Endodermal cell (in vitro differentiated cells): ENCODE results near the gene PPEF1. TPM values are rescaled to one million over a fixed set of nuclear protein-coding genes. Genes with fewer than 3 reads are reported as not detected.

Source experiments
- DNase-seq: peaks from one replicate; pipeline ENCODE4 v3.0.0-alpha.2; 2017
- H3K27ac ChIP-seq: 2 replicates; pipeline ENCODE4 v1.5.1; 2013; ENCODE audit warnings: mild to moderate bottlenecking, low read depth, low read length, moderate library complexity
- H3K27me3 ChIP-seq: 2 replicates; pipeline ENCODE4 v1.6.1; 2013; ENCODE audit warnings: mild to moderate bottlenecking, low read length, moderate library complexity; ENCODE audit not compliant: insufficient read depth, control insufficient read depth, poor library complexity, severe bottlenecking
- H3K36me3 ChIP-seq: 2 replicates; pipeline ENCODE4 v1.7.0; 2013; ENCODE audit warnings: mild to moderate bottlenecking, low read length, moderate library complexity; ENCODE audit not compliant: control insufficient read depth, insufficient read depth
- H3K4me1 ChIP-seq: one replicate; pipeline ENCODE4 v1.7.0; 2013; ENCODE audit warnings: low read length; ENCODE audit not compliant: control insufficient read depth, insufficient read depth
- H3K4me3 ChIP-seq: 2 replicates; pipeline ENCODE4 v1.5.1; 2013; ENCODE audit warnings: mild to moderate bottlenecking, low read length, moderate library complexity
- H3K9ac ChIP-seq: 2 replicates; pipeline ENCODE4 v1.6.1; 2013; ENCODE audit warnings: mild to moderate bottlenecking, low read length, moderate library complexity; ENCODE audit not compliant: poor library complexity, severe bottlenecking; ENCODE audit errors: extremely low read depth
- H3K9me3 ChIP-seq: 2 replicates; pipeline ENCODE4 v1.6.1; 2013; ENCODE audit warnings: mild to moderate bottlenecking, low read length, moderate library complexity; ENCODE audit not compliant: control insufficient read depth
- H3K27ac Mint-ChIP-seq: 2 replicates; pipeline ENCODE4 v1.8.0; 2020; ENCODE audit warnings: mixed read lengths
- H3K27me3 Mint-ChIP-seq: 2 replicates; pipeline ENCODE4 v1.8.0; 2021; ENCODE audit warnings: mild to moderate bottlenecking, mixed read lengths; ENCODE audit not compliant: insufficient read depth
- H3K36me3 Mint-ChIP-seq: 2 replicates; pipeline ENCODE4 v1.8.0; 2020; ENCODE audit warnings: low read depth, mixed read lengths
- H3K4me1 Mint-ChIP-seq: 2 replicates; pipeline ENCODE4 v1.8.0; 2020; ENCODE audit warnings: mixed read lengths
- H3K4me3 Mint-ChIP-seq: 2 replicates; pipeline ENCODE4 v1.8.0; 2020; ENCODE audit warnings: mild to moderate bottlenecking, moderate library complexity, mixed read lengths
- H3K9me3 Mint-ChIP-seq: 2 replicates; pipeline ENCODE4 v1.8.0; 2020; ENCODE audit warnings: mild to moderate bottlenecking, mixed read lengths
- WGBS, 2 experiments: methylation state at CpG; one replicate each; pipeline versions ENCODE4 v1.1.5 to v1.1.7; 2013; ENCODE audit warnings: missing lambda C conversion rate in 2 of 2, mixed read lengths in 1 of 2; ENCODE audit not compliant: insufficient coverage in 1 of 2, insufficient read length in 1 of 2; 5-methylcytosine and 5-hydroxymethylcytosine counted together
- total RNA-seq, 2 donors: library from RNA; stranded (reverse); fragmentation: NEBNext Ultra II Directional in 1 of 2; extraction: Animal tissue kit (Norgen Biotek cat#: 25700) in 1 of 2; gene quantifications; 2 replicates in 1 of 2; 3 replicates in 1 of 2; pipeline ENCODE4 v1.2.1, GENCODE V29; 2021
- TF ChIP-seq, protein P1 (sequence below): fragments of 200-600 bp; sonication (generic); conservative IDR thresholded peaks from 2 replicates; pipeline ENCODE4 v1.5.0; 2021; ENCODE audit warnings: antibody characterized with exemption, mild to moderate bottlenecking

The PPEF1 gene
- total RNA-seq, 2 donors from 2014 or later = 0.81 to 4.4 TPM

DNA sequence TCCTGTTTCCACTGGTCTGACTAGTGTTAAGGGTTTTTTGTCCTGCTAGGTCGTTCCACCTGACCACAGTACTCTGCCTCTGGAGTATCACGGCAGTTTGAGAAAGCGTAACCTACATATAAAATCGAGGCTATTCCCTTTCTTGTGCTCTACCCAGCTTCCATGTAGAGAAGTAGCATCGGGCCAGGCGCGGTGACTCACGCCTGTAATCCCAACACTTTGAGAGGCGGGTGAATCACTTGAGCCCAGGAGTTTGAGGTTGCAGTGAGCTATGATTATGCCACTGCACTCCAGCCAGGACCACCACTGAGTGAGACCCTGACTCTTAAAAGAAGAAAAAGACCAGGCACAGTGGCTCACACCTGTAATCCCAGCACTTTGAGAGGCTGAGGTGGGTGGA is 7.5 kb downstream of the PPEF1 start:
- Mint-ChIP-seq H3K27ac (no peak overlapping the region), H3K4me3 (no peak overlapping the region), H3K9me3 (peaks cover 45% of the 10 kb centered on the region), H3K4me1 (no peaks in the 10 kb centered on the region), H3K27me3 (no peaks in the 10 kb centered on the region), H3K36me3 (no peaks in the 10 kb centered on the region)
- DNase-seq = no peak
- TF ChIP-seq, protein P1, sequence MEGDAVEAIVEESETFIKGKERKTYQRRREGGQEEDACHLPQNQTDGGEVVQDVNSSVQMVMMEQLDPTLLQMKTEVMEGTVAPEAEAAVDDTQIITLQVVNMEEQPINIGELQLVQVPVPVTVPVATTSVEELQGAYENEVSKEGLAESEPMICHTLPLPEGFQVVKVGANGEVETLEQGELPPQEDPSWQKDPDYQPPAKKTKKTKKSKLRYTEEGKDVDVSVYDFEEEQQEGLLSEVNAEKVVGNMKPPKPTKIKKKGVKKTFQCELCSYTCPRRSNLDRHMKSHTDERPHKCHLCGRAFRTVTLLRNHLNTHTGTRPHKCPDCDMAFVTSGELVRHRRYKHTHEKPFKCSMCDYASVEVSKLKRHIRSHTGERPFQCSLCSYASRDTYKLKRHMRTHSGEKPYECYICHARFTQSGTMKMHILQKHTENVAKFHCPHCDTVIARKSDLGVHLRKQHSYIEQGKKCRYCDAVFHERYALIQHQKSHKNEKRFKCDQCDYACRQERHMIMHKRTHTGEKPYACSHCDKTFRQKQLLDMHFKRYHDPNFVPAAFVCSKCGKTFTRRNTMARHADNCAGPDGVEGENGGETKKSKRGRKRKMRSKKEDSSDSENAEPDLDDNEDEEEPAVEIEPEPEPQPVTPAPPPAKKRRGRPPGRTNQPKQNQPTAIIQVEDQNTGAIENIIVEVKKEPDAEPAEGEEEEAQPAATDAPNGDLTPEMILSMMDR = no peak
- WGBS, 2 experiments = 83 to 94% methylated on average over 2 to 9 of the region's 9 CpGs
- H3K36me3 ChIP-seq = no peaks in the 10 kb centered on the region
- no peaks in the 10 kb centered on the region for H3K4me1 ChIP-seq
- no peaks in the 10 kb centered on the region for H3K27me3 ChIP-seq
- H3K9ac ChIP-seq = no peak overlapping the region
- no peaks in the 10 kb centered on the region for H3K9me3 ChIP-seq
- no peak overlapping the region for H3K4me3 ChIP-seq
- no peak overlapping the region for H3K27ac ChIP-seq

DNA sequence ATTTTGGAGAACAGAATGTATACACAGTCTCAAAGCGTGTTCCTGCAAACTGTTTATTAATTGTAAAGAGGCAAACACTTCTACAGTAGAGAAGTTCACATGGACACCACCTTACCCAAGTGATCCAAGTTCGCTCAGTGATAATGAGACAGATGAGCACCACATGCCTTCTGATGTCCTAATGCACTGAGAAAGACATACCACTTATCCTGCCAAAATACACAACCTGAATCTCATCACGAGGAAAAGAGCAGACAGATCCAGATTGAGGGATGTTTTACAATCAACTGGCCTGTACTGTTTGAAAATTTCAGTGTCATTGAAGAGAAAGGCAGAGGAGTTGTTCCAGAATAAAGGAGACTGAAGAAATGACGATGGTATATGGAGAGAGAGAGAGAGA is 12.4 kb downstream of the PPEF1 start:
- DNase-seq = no peak
- TF ChIP-seq, protein P1 = no peak
- no peaks in the 10 kb centered on the region for H3K36me3 ChIP-seq
- H3K4me3 ChIP-seq = no peak overlapping the region
- WGBS, 2 experiments = 100% methylated on average over 1 to 3 of the region's 4 CpGs
- Mint-ChIP-seq H3K27ac (no peak overlapping the region), H3K27me3 (no peaks in the 10 kb centered on the region), H3K4me1 (peaks cover 6% of the 10 kb centered on the region), H3K9me3 (peaks cover 50% of the 10 kb centered on the region), H3K36me3 (no peaks in the 10 kb centered on the region), H3K4me3 (no peak overlapping the region)
- H3K4me1 ChIP-seq = no peaks in the 10 kb centered on the region
- H3K9me3 ChIP-seq = no peaks in the 10 kb centered on the region
- no peaks in the 10 kb centered on the region for H3K27me3 ChIP-seq
- H3K9ac ChIP-seq = no peak overlapping the region
- H3K27ac ChIP-seq = no peak overlapping the region

DNA sequence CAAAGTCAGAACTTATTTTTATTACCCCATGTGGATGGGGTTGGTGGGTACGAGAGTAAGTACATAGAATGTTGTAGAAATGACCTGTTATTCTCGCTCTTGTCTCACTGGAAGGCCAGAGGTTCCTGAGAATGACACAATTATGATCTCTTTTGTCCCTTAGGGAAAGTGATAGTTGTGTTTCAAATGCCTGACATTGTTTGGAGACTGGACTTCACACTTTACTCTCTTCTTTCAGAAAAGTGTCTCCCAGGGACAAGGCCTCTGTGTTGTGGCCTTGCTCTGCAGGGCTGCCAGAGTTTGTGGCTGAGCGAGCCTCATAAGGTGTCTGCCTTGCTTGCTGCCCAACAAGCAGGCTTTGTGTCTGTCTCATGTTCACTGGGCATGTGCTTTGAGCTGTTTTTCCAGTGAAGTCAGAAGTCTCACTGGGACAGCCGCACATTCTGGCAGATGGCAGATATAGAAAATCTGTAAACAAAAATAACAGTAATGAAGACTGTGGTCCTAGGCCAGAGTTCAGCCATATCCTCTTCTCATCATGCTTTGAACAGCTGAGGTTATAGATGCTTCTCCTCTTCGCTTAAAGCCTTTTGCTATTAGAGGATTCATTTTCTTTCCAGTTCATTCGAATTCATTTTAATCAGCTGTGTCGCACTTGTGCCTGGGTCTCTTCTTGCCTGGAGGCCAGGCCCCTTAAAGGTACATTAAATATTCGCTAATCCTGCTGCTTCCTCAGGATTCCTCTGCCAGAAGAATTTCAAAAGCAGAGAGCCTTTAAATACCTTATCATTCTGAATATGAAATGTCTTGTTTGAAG is 14.4 kb downstream of the PPEF1 start:
- Mint-ChIP-seq H3K9me3 (peaks cover 53% of the 10 kb centered on the region), H3K4me3 (no peak overlapping the region), H3K27me3 (no peaks in the 10 kb centered on the region), H3K36me3 (no peaks in the 10 kb centered on the region), H3K27ac (no peak overlapping the region), H3K4me1 (peaks cover 6% of the 10 kb centered on the region)
- DNase-seq = no peak
- H3K9me3 ChIP-seq = no peaks in the 10 kb centered on the region
- H3K27me3 ChIP-seq = no peaks in the 10 kb centered on the region
- TF ChIP-seq, protein P1 = no peak
- no peak overlapping the region for H3K9ac ChIP-seq
- 88 to 90% methylated on average over 2 to 8 of the region's 8 CpGs for WGBS, 2 experiments
- no peak overlapping the region for H3K27ac ChIP-seq
- H3K36me3 ChIP-seq = no peaks in the 10 kb centered on the region
- no peaks in the 10 kb centered on the region for H3K4me1 ChIP-seq
- no peak overlapping the region for H3K4me3 ChIP-seq
